GM12891 (cell line): ENCODE data around the gene C1orf94.

Experiments
- PAX5 ChIP-seq: IDR thresholded peaks from 2 replicates; pipeline ENCODE4 v1.6.1; 2011; ENCODE audit warnings: low read length, moderate library complexity, mild to moderate bottlenecking; ENCODE audit not compliant: insufficient read depth, severe bottlenecking
- POLR2A ChIP-seq: IDR thresholded peaks from 2 replicates; pipeline ENCODE4 v1.6.1; 2011; ENCODE audit warnings: low read depth, low read length, control low read depth
- POLR2AphosphoS5 ChIP-seq: IDR thresholded peaks from 2 replicates; pipeline ENCODE4 v1.6.1; 2011; ENCODE audit warnings: low read depth, low read length, control low read depth
- POU2F2 ChIP-seq: IDR thresholded peaks from 2 replicates; pipeline ENCODE4 v1.6.1; 2011; ENCODE audit warnings: low read depth, mild to moderate bottlenecking, control low read depth, low read length, moderate library complexity
- SPI1 ChIP-seq: IDR thresholded peaks from 2 replicates; pipeline ENCODE4 v1.6.1; 2011; ENCODE audit warnings: low read depth, low read length, control low read depth

DNA sequence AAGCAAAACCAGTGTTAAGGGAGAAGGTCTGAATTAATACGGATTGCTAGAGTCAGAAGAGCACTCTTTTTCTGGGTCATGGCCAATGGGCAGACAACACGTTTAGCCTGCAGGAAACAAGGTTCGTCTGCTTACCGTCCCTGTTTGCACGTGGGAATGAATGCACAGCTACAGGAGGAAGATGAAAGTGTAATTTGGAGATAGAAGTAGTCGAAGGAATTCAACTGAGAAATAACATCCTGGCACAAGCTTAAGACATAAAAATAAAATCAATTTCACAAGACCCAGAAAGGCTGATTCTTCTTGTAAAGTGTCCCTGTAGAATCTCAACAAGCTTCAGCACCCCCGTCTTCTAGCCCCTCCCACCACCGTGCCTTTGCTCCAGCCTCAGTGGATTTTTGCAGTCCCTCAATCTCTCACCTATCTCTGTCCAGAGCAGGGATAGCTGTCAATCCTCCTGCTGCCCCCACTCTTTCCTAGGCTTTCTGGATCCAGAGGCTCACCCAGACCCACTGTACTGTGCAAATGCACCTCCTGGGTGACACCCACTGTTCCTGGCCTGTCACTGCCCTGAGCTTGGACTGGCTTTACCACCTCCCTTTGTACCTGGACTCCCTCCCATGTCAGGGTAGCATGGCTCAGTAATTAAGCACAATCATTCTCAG, 60.6 kb downstream of the C1orf94 start:
- TF ChIP-seq POU2F2, result no peak
- TF ChIP-seq POLR2AphosphoS5, result no peak
- no peak for TF ChIP-seq POLR2A
- no peak for TF ChIP-seq SPI1
- TF ChIP-seq PAX5, result no peak
